Mammary epithelial cell (primary cell): Measurements from ENCODE around the gene MPV17.

ENCODE experiments used
- EZH2 ChIP-seq: IDR thresholded peaks from 2 replicates; pipeline ENCODE4 v1.6.1; 2012; ENCODE audit warnings: low read length, inconsistent platforms, borderline replicate concordance
- TF ChIP-seq, protein P1 (sequence below), 2 donors: IDR thresholded peaks in 1 of 2; conservative IDR thresholded peaks in 1 of 2; 2 replicates each; pipeline ENCODE4 v1.5.1; 2011 to 2012; ENCODE audit warnings: inconsistent platforms in 2 of 2, low read length in 2 of 2, mild to moderate bottlenecking in 2 of 2, control low read depth in 1 of 2, low read depth in 1 of 2; ENCODE audit not compliant: insufficient read depth in 1 of 2; ENCODE audit errors: extremely low read depth in 1 of 2

DNA sequence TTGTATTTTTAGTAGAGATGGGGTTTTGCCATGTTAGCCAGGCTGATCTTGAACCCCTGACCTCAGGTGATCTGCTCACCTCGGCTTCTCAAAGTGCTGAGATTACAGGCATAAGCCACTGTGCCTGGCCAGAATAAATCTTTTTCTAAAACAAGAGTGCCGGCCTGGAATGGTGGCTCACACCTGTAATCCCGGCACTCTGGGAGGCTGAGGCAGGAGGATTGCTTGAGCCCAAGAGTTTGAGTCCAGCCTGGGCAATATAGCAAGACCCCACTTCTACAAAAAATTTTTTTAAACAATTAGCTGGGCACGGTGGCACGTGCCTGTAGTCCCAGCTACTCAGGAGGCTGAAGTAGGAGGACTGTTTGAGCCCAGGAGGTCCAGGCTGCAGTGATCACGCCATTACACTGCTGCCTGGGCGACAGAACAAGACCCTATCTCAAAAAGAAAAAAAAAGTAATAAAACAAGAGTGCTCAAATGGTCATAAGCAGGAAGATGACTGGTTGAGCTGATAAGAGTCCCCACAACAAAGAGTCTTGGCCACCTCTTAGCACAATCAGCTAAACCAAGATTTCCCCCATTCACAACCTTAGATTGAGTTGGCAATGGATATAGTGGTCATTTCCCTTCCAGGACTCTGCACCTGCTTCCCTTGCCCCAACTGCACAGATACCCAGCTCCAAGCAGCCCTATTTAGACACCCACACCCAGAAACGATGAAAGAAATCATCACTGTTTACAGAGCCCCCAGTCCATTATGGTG lies 8.8 kb downstream of the MPV17 start:
- TF ChIP-seq, protein P1, sequence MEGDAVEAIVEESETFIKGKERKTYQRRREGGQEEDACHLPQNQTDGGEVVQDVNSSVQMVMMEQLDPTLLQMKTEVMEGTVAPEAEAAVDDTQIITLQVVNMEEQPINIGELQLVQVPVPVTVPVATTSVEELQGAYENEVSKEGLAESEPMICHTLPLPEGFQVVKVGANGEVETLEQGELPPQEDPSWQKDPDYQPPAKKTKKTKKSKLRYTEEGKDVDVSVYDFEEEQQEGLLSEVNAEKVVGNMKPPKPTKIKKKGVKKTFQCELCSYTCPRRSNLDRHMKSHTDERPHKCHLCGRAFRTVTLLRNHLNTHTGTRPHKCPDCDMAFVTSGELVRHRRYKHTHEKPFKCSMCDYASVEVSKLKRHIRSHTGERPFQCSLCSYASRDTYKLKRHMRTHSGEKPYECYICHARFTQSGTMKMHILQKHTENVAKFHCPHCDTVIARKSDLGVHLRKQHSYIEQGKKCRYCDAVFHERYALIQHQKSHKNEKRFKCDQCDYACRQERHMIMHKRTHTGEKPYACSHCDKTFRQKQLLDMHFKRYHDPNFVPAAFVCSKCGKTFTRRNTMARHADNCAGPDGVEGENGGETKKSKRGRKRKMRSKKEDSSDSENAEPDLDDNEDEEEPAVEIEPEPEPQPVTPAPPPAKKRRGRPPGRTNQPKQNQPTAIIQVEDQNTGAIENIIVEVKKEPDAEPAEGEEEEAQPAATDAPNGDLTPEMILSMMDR (conservative IDR thresholded peaks at IDR 0.05 in 1 of 2, IDR thresholded peaks at IDR 0.05 in 1 of 2; ENCODE audit: extremely low read depth in 1 of 2, insufficient read depth in 1 of 2, low read depth in 1 of 2, low read length in 2 of 2), result no peak
- TF ChIP-seq EZH2, result no peak
